Measurements from ENCODE around the gene MRPL12.
A peak's percentile ranks its signal among the peaks of the same experiment; 100 is the strongest.

Gene MRPL12

GRCh38 chr17:81725439-81725838, 22.3 kb downstream of the MRPL12 start:
- no CpG with 5 or more reads among the region's 9 CpGs for WGBS (ENCODE audit: extremely low coverage, insufficient coverage, low lambda C conversion rate)
- no peak overlapping the region for H2AK5ac ChIP-seq (ENCODE audit: low read length)

GRCh38 chr17:81726004-81726403, 22.8 kb downstream of the MRPL12 start:
- no peak overlapping the region for H3K4ac ChIP-seq (ENCODE audit: low read depth, low read length)
- H3K36me3 ChIP-seq (ENCODE audit: control insufficient read depth, insufficient read depth, low read length) = no peaks in the 10 kb centered on the region
- H2BK15ac ChIP-seq (replicated peaks; ENCODE audit: low read depth) = no peak overlapping the region
- no peak overlapping the region for H3K27ac ChIP-seq (ENCODE audit: low read depth, low read length)
- WGBS (ENCODE audit: extremely low coverage, insufficient coverage, low lambda C conversion rate) = no CpG with 5 or more reads among the region's 9 CpGs
- H4K5ac ChIP-seq (ENCODE audit: low read length) = no peak overlapping the region
- H3K79me2 ChIP-seq (ENCODE audit: control insufficient read depth, insufficient read depth, low read length) = no peaks in the 10 kb centered on the region
- no peak overlapping the region for H3K56ac ChIP-seq (ENCODE audit: low read length)
- H3K79me1 ChIP-seq (ENCODE audit: low read length) = no peaks in the 10 kb centered on the region
- H3K4me3 ChIP-seq (ENCODE audit: low read length) = no peak overlapping the region
- DNase-seq = no peak
- no peak overlapping the region for H2BK120ac ChIP-seq (ENCODE audit: low read depth, low read length)
- no peak overlapping the region for H3K4me2 ChIP-seq (ENCODE audit: low read length)
- no peak overlapping the region for H2BK5ac ChIP-seq (ENCODE audit: low read length)
- H3K23ac ChIP-seq (ENCODE audit: low read length) = no peak overlapping the region
- H3K9ac ChIP-seq (ENCODE audit: low read length) = no peak overlapping the region
- no peaks in the 10 kb centered on the region for H3K4me1 ChIP-seq (ENCODE audit: control insufficient read depth, low read depth, low read length)
- no peaks in the 10 kb centered on the region for H3K27me3 ChIP-seq (ENCODE audit: insufficient read depth, low read length, poor library complexity)
- no peak overlapping the region for H3K18ac ChIP-seq (ENCODE audit: low read length)
- H2AK5ac ChIP-seq (ENCODE audit: low read length) = no peak overlapping the region
- no peak overlapping the region for H4K8ac ChIP-seq (ENCODE audit: low read depth, low read length)

More at GRCh38 chr17:81725439-81725838, 22.3 kb downstream of the MRPL12 start:
- Histone ChIP-seq H3K9ac (ENCODE audit: low read length) (no peak overlapping the region), H3K27me3 (ENCODE audit: insufficient read depth, low read length, poor library complexity) (no peaks in the 10 kb centered on the region), H2BK120ac (ENCODE audit: low read depth, low read length) (no peak overlapping the region), H4K5ac (ENCODE audit: low read length) (no peak overlapping the region), H3K23ac (ENCODE audit: low read length) (no peak overlapping the region), H3K56ac (ENCODE audit: low read length) (no peak overlapping the region), H3K36me3 (ENCODE audit: control insufficient read depth, insufficient read depth, low read length) (no peaks in the 10 kb centered on the region), H3K18ac (ENCODE audit: low read length) (no peak overlapping the region), H3K4me1 (ENCODE audit: control insufficient read depth, low read depth, low read length) (no peaks in the 10 kb centered on the region), H3K79me2 (ENCODE audit: control insufficient read depth, insufficient read depth, low read length) (no peaks in the 10 kb centered on the region), H2BK15ac (replicated peaks; ENCODE audit: low read depth) (no peak overlapping the region), H3K27ac (ENCODE audit: low read depth, low read length) (no peak overlapping the region), H2BK5ac (ENCODE audit: low read length) (no peak overlapping the region), H3K79me1 (ENCODE audit: low read length) (no peaks in the 10 kb centered on the region), H4K8ac (ENCODE audit: low read depth, low read length) (no peak overlapping the region), H3K4ac (ENCODE audit: low read depth, low read length) (no peak overlapping the region), H3K4me3 (ENCODE audit: low read length) (no peak overlapping the region), H3K4me2 (ENCODE audit: low read length) (no peak overlapping the region)
- DNase-seq = no peak

GRCh38 chr17:81727324-81728031, 24.3 kb downstream of the MRPL12 start:
- DNase-seq = no peak

GRCh38 chr17:81733507-81734404, 30.6 kb downstream of the MRPL12 start:
- no peaks in the 10 kb centered on the region for H3K79me2 ChIP-seq (ENCODE audit: control insufficient read depth, insufficient read depth, low read length)
- no peak overlapping the region for H3K4ac ChIP-seq (ENCODE audit: low read depth, low read length)
- H3K56ac ChIP-seq (ENCODE audit: low read length) = no peak overlapping the region
- H3K79me1 ChIP-seq (ENCODE audit: low read length) = no peaks in the 10 kb centered on the region
- no peak overlapping the region for H2AK5ac ChIP-seq (ENCODE audit: low read length)
- no peak overlapping the region for H3K4me2 ChIP-seq (ENCODE audit: low read length)
- no peak overlapping the region for H3K4me3 ChIP-seq (ENCODE audit: low read length)
- peak; percentile 65 for DNase-seq
- H3K27ac ChIP-seq (ENCODE audit: low read depth, low read length) = no peak overlapping the region
- no peak overlapping the region for H3K23ac ChIP-seq (ENCODE audit: low read length)
- H4K5ac ChIP-seq (ENCODE audit: low read length) = no peak overlapping the region
- H2BK15ac ChIP-seq (replicated peaks; ENCODE audit: low read depth) = no peak overlapping the region
- no peaks in the 10 kb centered on the region for H3K36me3 ChIP-seq (ENCODE audit: control insufficient read depth, insufficient read depth, low read length)
- WGBS (ENCODE audit: extremely low coverage, insufficient coverage, low lambda C conversion rate) = no CpG with 5 or more reads among the region's 32 CpGs
- no peak overlapping the region for H3K9ac ChIP-seq (ENCODE audit: low read length)
- no peak overlapping the region for H2BK120ac ChIP-seq (ENCODE audit: low read depth, low read length)
- no peaks in the 10 kb centered on the region for H3K27me3 ChIP-seq (ENCODE audit: insufficient read depth, low read length, poor library complexity)
- H2BK5ac ChIP-seq (ENCODE audit: low read length) = no peak overlapping the region
- H3K18ac ChIP-seq (ENCODE audit: low read length) = no peak overlapping the region
- H4K8ac ChIP-seq (ENCODE audit: low read depth, low read length) = no peak overlapping the region
- H3K4me1 ChIP-seq (ENCODE audit: control insufficient read depth, low read depth, low read length) = no peaks in the 10 kb centered on the region

More at GRCh38 chr17:81727324-81728031, 24.3 kb downstream of the MRPL12 start:
- no peaks in the 10 kb centered on the region for H3K27me3 ChIP-seq (ENCODE audit: insufficient read depth, low read length, poor library complexity)
- H2AK5ac ChIP-seq (ENCODE audit: low read length) = no peak overlapping the region
- no peaks in the 10 kb centered on the region for H3K4me1 ChIP-seq (ENCODE audit: control insufficient read depth, low read depth, low read length)
- no peak overlapping the region for H3K4me2 ChIP-seq (ENCODE audit: low read length)
- no peak overlapping the region for H3K23ac ChIP-seq (ENCODE audit: low read length)
- no peak overlapping the region for H3K18ac ChIP-seq (ENCODE audit: low read length)
- H3K56ac ChIP-seq (ENCODE audit: low read length) = no peak overlapping the region
- H2BK15ac ChIP-seq (replicated peaks; ENCODE audit: low read depth) = no peak overlapping the region
- H3K27ac ChIP-seq (ENCODE audit: low read depth, low read length) = no peak overlapping the region
- H3K79me2 ChIP-seq (ENCODE audit: control insufficient read depth, insufficient read depth, low read length) = no peaks in the 10 kb centered on the region
- no peak overlapping the region for H4K8ac ChIP-seq (ENCODE audit: low read depth, low read length)
- H3K79me1 ChIP-seq (ENCODE audit: low read length) = no peaks in the 10 kb centered on the region
- no peak overlapping the region for H3K9ac ChIP-seq (ENCODE audit: low read length)
- no peak overlapping the region for H2BK120ac ChIP-seq (ENCODE audit: low read depth, low read length)
- no peak overlapping the region for H3K4me3 ChIP-seq (ENCODE audit: low read length)
- H4K5ac ChIP-seq (ENCODE audit: low read length) = no peak overlapping the region
- WGBS (ENCODE audit: extremely low coverage, insufficient coverage, low lambda C conversion rate) = no CpG with 5 or more reads among the region's 23 CpGs
- no peak overlapping the region for H3K4ac ChIP-seq (ENCODE audit: low read depth, low read length)
- no peak overlapping the region for H2BK5ac ChIP-seq (ENCODE audit: low read length)
- H3K36me3 ChIP-seq (ENCODE audit: control insufficient read depth, insufficient read depth, low read length) = no peaks in the 10 kb centered on the region

GRCh38 chr17:81734405-81735263, 31.5 kb downstream of the MRPL12 start:
- no peak overlapping the region for H2AK5ac ChIP-seq (ENCODE audit: low read length)
- WGBS (ENCODE audit: extremely low coverage, insufficient coverage, low lambda C conversion rate) = no CpG with 5 or more reads among the region's 35 CpGs
- no peak overlapping the region for H4K5ac ChIP-seq (ENCODE audit: low read length)
- H3K36me3 ChIP-seq (ENCODE audit: control insufficient read depth, insufficient read depth, low read length) = no peaks in the 10 kb centered on the region
- H3K4ac ChIP-seq (ENCODE audit: low read depth, low read length) = no peak overlapping the region
- H3K4me2 ChIP-seq (ENCODE audit: low read length) = no peak overlapping the region
- no peak overlapping the region for H3K18ac ChIP-seq (ENCODE audit: low read length)
- H2BK5ac ChIP-seq (ENCODE audit: low read length) = no peak overlapping the region
- no peak overlapping the region for H3K9ac ChIP-seq (ENCODE audit: low read length)
- no peaks in the 10 kb centered on the region for H3K79me1 ChIP-seq (ENCODE audit: low read length)
- no peaks in the 10 kb centered on the region for H3K4me1 ChIP-seq (ENCODE audit: control insufficient read depth, low read depth, low read length)
- H3K27ac ChIP-seq (ENCODE audit: low read depth, low read length) = no peak overlapping the region
- no peaks in the 10 kb centered on the region for H3K27me3 ChIP-seq (ENCODE audit: insufficient read depth, low read length, poor library complexity)
- no peaks in the 10 kb centered on the region for H3K79me2 ChIP-seq (ENCODE audit: control insufficient read depth, insufficient read depth, low read length)
- H3K56ac ChIP-seq (ENCODE audit: low read length) = no peak overlapping the region
- no peak overlapping the region for H2BK120ac ChIP-seq (ENCODE audit: low read depth, low read length)
- DNase-seq = no peak
- H3K23ac ChIP-seq (ENCODE audit: low read length) = no peak overlapping the region
- H2BK15ac ChIP-seq (replicated peaks; ENCODE audit: low read depth) = no peak overlapping the region
- no peak overlapping the region for H3K4me3 ChIP-seq (ENCODE audit: low read length)
- H4K8ac ChIP-seq (ENCODE audit: low read depth, low read length) = no peak overlapping the region
